ENCODE results near the gene PRM3.

GRCh38 chr16:11302977-11303376 lies 29.5 kb upstream of the PRM3 start:
- TF ChIP-seq TP53 (CRISPR knock-in tag; IDR thresholded peaks at IDR 0.05), result no peak
- TF ChIP-seq CTCF (IDR thresholded peaks at IDR 0.05), result no peak
- TF ChIP-seq POLR2A (IDR thresholded peaks at IDR 0.05; ENCODE audit: low read length), result no peak
- TF ChIP-seq USF2 (IDR thresholded peaks at IDR 0.05), result no peak
- no peak for TF ChIP-seq CHD4 (IDR thresholded peaks at IDR 0.05; ENCODE audit: borderline replicate concordance)
- no peak for TF ChIP-seq HOXB13 (CRISPR knock-in tag; IDR thresholded peaks at IDR 0.05; ENCODE audit: low read depth)

Data from A549 (cell line).